Mesenchymal stem cell (in vitro differentiated cells and primary cell): ENCODE results near the gene TTC21A.

Experiments
- DNase-seq: peaks from one replicate; pipeline ENCODE4 v3.0.0-alpha.2; 2013
- H2AFZ ChIP-seq: one replicate; pipeline ENCODE4 v1.6.1; 2013; ENCODE audit warnings: low read depth, mild to moderate bottlenecking, control low read depth, inconsistent platforms, low read length, moderate library complexity
- H2AK5ac ChIP-seq: 2 replicates; pipeline ENCODE4 v1.6.1; 2013; ENCODE audit warnings: low read length, moderate library complexity, mild to moderate bottlenecking, inconsistent platforms; ENCODE audit not compliant: severe bottlenecking
- H2BK120ac ChIP-seq: one replicate; pipeline ENCODE4 v1.6.1; 2013; ENCODE audit warnings: low read depth, mild to moderate bottlenecking, inconsistent platforms, low read length, moderate library complexity
- H2BK12ac ChIP-seq, 2 experiments: one replicate each; pipeline ENCODE4 v1.6.1; 2013; ENCODE audit warnings: inconsistent platforms in 2 of 2, low read length in 2 of 2, mild to moderate bottlenecking in 2 of 2, moderate library complexity in 2 of 2, control low read depth in 1 of 2
- H2BK15ac ChIP-seq: one replicate; pipeline ENCODE4 v1.6.1; 2013; ENCODE audit warnings: mild to moderate bottlenecking, low read depth, inconsistent platforms; ENCODE audit not compliant: poor library complexity, severe bottlenecking
- H2BK5ac ChIP-seq: 2 replicates; pipeline ENCODE4 v1.6.1; 2013; ENCODE audit warnings: low read depth, mild to moderate bottlenecking, low read length, control low read depth, inconsistent platforms; ENCODE audit not compliant: poor library complexity, severe bottlenecking
- H3K14ac ChIP-seq, 2 experiments: one replicate each; pipeline ENCODE4 v1.6.1; 2013; ENCODE audit warnings: inconsistent platforms in 2 of 2, low read length in 2 of 2, control low read depth in 1 of 2, mild to moderate bottlenecking in 1 of 2, moderate library complexity in 1 of 2
- H3K18ac ChIP-seq, 2 experiments: one replicate each; pipeline ENCODE4 v1.6.1; 2013; ENCODE audit warnings: inconsistent platforms in 2 of 2, low read length in 2 of 2, control low read depth in 1 of 2, low read depth in 1 of 2, mild to moderate bottlenecking in 1 of 2
- H3K23ac ChIP-seq, 2 experiments: one replicate each; pipeline ENCODE4 v1.6.1; 2013; ENCODE audit warnings: inconsistent platforms in 2 of 2, low read length in 2 of 2, mild to moderate bottlenecking in 2 of 2, moderate library complexity in 2 of 2, control low read depth in 1 of 2
- H3K27ac ChIP-seq: 2 replicates; pipeline ENCODE4 v1.5.1; 2013; ENCODE audit warnings: mild to moderate bottlenecking, moderate library complexity, low read length, control low read depth, inconsistent platforms; ENCODE audit not compliant: poor library complexity, severe bottlenecking
- H3K27me3 ChIP-seq, 2 experiments: 2 replicates each; pipeline versions ENCODE4 v1.6.1 to v1.7.0; 2013; ENCODE audit warnings: low read length in 2 of 2, mild to moderate bottlenecking in 2 of 2, moderate library complexity in 2 of 2, control low read depth in 1 of 2, inconsistent platforms in 1 of 2; ENCODE audit not compliant: control insufficient read depth in 1 of 2, insufficient read depth in 1 of 2
- H3K36me3 ChIP-seq, 2 experiments: 2 replicates each; pipeline versions ENCODE4 v1.6.1 to v1.7.0; 2013; ENCODE audit warnings: low read length in 2 of 2, control low read depth in 1 of 2, inconsistent platforms in 1 of 2, low read depth in 1 of 2, mild to moderate bottlenecking in 1 of 2; ENCODE audit not compliant: insufficient read depth in 2 of 2, control insufficient read depth in 1 of 2
- H3K4ac ChIP-seq, 2 experiments: one replicate each; pipeline ENCODE4 v1.6.1; 2013; ENCODE audit warnings: inconsistent platforms in 2 of 2, low read length in 2 of 2, mild to moderate bottlenecking in 2 of 2, moderate library complexity in 2 of 2, control low read depth in 1 of 2, low read depth in 1 of 2
- H3K4me1 ChIP-seq: 2 replicates; pipeline ENCODE4 v1.6.1; 2013; ENCODE audit warnings: low read depth, low read length, control low read depth; ENCODE audit not compliant: control insufficient read depth, insufficient read depth
- H3K4me2 ChIP-seq: 2 replicates; pipeline ENCODE4 v1.6.1; 2013; ENCODE audit warnings: low read length, mild to moderate bottlenecking, inconsistent platforms; ENCODE audit not compliant: poor library complexity, severe bottlenecking
- H3K4me3 ChIP-seq, 2 experiments: 2 replicates each; pipeline versions ENCODE4 v1.5.1 to v1.7.0; 2013; ENCODE audit warnings: low read length in 2 of 2, mild to moderate bottlenecking in 2 of 2, control low read depth in 1 of 2, low read depth in 1 of 2; ENCODE audit not compliant: insufficient read depth in 1 of 2
- H3K79me1 ChIP-seq: replicated peaks from 2 replicates; pipeline ENCODE4 v1.6.1; 2013; ENCODE audit warnings: mild to moderate bottlenecking, control low read depth, low read length, inconsistent platforms; ENCODE audit not compliant: poor library complexity, severe bottlenecking
- H3K9ac ChIP-seq: 2 replicates; pipeline ENCODE4 v1.7.0; 2013; ENCODE audit warnings: mild to moderate bottlenecking, low read length, moderate library complexity
- H3K9me3 ChIP-seq: 2 replicates; pipeline ENCODE4 v1.7.0; 2013; ENCODE audit warnings: mild to moderate bottlenecking, low read length; ENCODE audit not compliant: control insufficient read depth
- H4K8ac ChIP-seq: one replicate; pipeline ENCODE4 v1.6.1; 2013; ENCODE audit warnings: inconsistent platforms, mild to moderate bottlenecking, low read length, moderate library complexity
- H4K91ac ChIP-seq: one replicate; pipeline ENCODE4 v1.6.1; 2013; ENCODE audit warnings: mild to moderate bottlenecking, low read length, inconsistent platforms
- WGBS: methylation state at CpG from one replicate; pipeline ENCODE4 v1.1.7; 2013; ENCODE audit warnings: mixed read lengths; 5-methylcytosine and 5-hydroxymethylcytosine counted together

The TTC21A gene

DNA sequence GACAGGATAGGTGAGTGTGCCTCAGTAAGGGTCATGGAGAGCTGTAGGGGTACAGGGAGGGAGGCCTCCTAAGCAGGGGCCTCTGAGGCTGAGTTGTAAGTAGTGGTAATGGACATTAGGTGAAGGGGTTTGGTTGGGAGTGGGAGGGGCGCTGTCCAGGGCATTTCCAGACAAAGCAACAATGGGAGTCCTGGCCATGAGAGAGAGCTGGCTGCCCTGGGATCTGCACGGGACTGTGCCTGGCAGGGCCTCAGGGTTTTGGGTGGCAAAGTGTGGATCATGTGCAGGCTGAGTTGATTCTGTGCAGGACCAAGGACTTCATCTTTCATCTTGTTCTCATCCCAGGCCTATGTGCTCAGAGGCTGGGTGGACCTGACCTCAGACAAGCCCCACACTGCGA, 4.6 kb downstream of the TTC21A start:
- DNase-seq, result no peak
- H3K79me1 ChIP-seq, result no peaks in the 10 kb centered on the region
- H3K4me1 ChIP-seq, result peaks cover 2% of the 10 kb centered on the region
- no peaks in the 10 kb centered on the region for H3K27me3 ChIP-seq
- no peak overlapping the region for H4K8ac ChIP-seq
- H2AK5ac ChIP-seq, result no peak overlapping the region
- no peak overlapping the region for H2BK5ac ChIP-seq
- no peak overlapping the region for H3K4me2 ChIP-seq
- H3K14ac ChIP-seq, result no peak overlapping the region
- no peak overlapping the region for H2BK120ac ChIP-seq
- H3K4me3 ChIP-seq, result no peak overlapping the region
- no peak overlapping the region for H3K9ac ChIP-seq
- H3K27ac ChIP-seq, result no peak overlapping the region
- peaks cover 10 to 34% of the 10 kb centered on the region in 2 experiments for H3K36me3 ChIP-seq
- H2BK12ac ChIP-seq, result no peak overlapping the region
- H3K9me3 ChIP-seq, result no peaks in the 10 kb centered on the region
- H4K91ac ChIP-seq, result no peak overlapping the region
- no peak overlapping the region for H3K4ac ChIP-seq
- H2AFZ ChIP-seq, result no peak overlapping the region
- H3K18ac ChIP-seq, result no peak overlapping the region
- no peak overlapping the region for H3K23ac ChIP-seq
- 79% methylated on average over 3 of the region's 3 CpGs for WGBS
- H2BK15ac ChIP-seq, result no peak overlapping the region

DNA sequence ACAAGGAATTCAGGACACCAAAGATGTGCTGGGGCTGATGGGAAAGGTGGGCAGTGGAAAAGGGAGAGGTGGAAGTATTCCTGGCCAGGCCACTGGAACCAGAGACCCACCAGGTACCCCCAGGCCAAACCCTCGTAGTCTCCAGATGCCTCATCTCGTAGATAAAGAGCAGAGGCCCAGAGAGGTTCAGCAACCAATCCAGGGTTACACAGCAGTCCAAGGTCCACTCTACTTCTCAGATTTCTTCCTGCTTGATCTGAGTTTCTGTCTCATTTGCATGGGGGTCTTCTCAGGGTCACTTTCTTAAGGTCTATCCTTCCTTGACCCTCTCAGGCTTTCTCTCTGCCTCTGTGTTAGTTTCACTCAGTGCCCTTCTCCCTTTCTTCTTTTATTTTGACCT, 5.1 kb downstream of the TTC21A start:
- no peak overlapping the region for H2BK120ac ChIP-seq
- H3K27ac ChIP-seq, result no peak overlapping the region
- no peaks in the 10 kb centered on the region for H3K9me3 ChIP-seq
- H2BK15ac ChIP-seq, result no peak overlapping the region
- no peak overlapping the region for H3K23ac ChIP-seq
- H3K9ac ChIP-seq, result no peak overlapping the region
- H3K36me3 ChIP-seq, result peaks cover 10 to 34% of the 10 kb centered on the region in 2 experiments
- H2AFZ ChIP-seq, result no peak overlapping the region
- H3K4ac ChIP-seq, result no peak overlapping the region
- 65% methylated on average over 2 of the region's 2 CpGs for WGBS
- H3K4me2 ChIP-seq, result no peak overlapping the region
- DNase-seq, result no peak
- no peaks in the 10 kb centered on the region for H3K27me3 ChIP-seq
- no peaks in the 10 kb centered on the region for H3K79me1 ChIP-seq
- H3K4me1 ChIP-seq, result peaks cover 2% of the 10 kb centered on the region
- no peak overlapping the region for H4K91ac ChIP-seq
- no peak overlapping the region for H2AK5ac ChIP-seq
- H2BK5ac ChIP-seq, result no peak overlapping the region
- H4K8ac ChIP-seq, result no peak overlapping the region
- H3K18ac ChIP-seq, result no peak overlapping the region
- H3K4me3 ChIP-seq, result no peak overlapping the region
- no peak overlapping the region for H2BK12ac ChIP-seq
- no peak overlapping the region for H3K14ac ChIP-seq

DNA sequence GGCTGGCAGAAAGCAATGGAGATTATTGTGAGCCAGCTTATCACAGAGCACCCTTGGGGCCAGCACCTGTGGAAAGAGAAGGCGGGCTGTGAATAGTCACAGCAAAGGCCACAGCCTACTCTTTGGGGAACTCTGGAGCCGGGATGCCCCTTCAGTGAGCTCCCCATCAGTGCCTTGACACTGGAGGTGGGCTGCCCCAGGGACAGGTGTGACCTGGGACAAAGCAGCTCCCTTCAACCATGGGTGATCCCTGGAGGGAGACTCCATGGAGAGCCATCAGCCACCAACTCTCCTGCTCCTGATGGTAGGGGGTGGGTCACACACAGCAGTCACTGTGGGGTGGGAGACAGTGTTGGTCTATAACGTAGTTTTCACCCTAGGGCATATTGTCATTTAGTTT, 5.8 kb downstream of the TTC21A start:
- Histone ChIP-seq H3K79me1 (no peaks in the 10 kb centered on the region), H3K27me3 (no peaks in the 10 kb centered on the region), H3K4me1 (peaks cover under 1% of the 10 kb centered on the region), H2BK120ac (no peak overlapping the region), H2AFZ (no peak overlapping the region), H2AK5ac (no peak overlapping the region), H4K8ac (no peak overlapping the region), H2BK5ac (no peak overlapping the region), H3K18ac (no peak overlapping the region), H3K9ac (no peak overlapping the region), H2BK12ac (no peak overlapping the region), H3K36me3 (peaks cover 10 to 41% of the 10 kb centered on the region in 2 experiments), H4K91ac (no peak overlapping the region), H3K27ac (no peak overlapping the region), H2BK15ac (no peak overlapping the region), H3K14ac (no peak overlapping the region), H3K4me2 (no peak overlapping the region), H3K4me3 (no peak overlapping the region), H3K4ac (no peak overlapping the region), H3K9me3 (no peaks in the 10 kb centered on the region), H3K23ac (no peak overlapping the region)
- WGBS, result 84% methylated on average over 2 of the region's 3 CpGs
- DNase-seq, result no peak

DNA sequence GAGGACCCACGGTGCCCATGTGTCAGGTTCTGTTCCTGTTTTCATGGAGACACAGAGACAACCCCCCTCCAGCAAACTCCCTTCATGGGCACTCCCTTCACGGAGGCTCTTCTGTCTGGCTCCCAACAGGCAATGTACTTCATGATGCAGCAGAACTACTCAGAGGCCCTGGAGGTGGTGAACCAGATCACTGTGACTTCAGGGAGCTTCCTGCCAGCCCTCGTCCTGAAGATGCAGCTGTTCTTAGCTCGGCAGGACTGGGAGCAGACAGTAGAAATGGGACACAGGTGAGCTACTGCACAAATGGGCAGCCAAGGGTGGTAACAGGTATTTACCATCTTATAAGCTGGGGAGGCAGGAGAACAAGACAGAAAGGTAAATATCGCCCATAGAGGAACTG, 7.0 kb downstream of the TTC21A start:
- Histone ChIP-seq H3K27ac (no peak overlapping the region), H3K9me3 (no peaks in the 10 kb centered on the region), H2BK12ac (no peak overlapping the region), H2AK5ac (no peak overlapping the region), H3K4me3 (no peak overlapping the region), H4K8ac (no peak overlapping the region), H3K4ac (no peak overlapping the region), H3K14ac (no peak overlapping the region), H3K79me1 (no peaks in the 10 kb centered on the region), H3K18ac (no peak overlapping the region), H3K9ac (no peak overlapping the region), H3K4me1 (no peaks in the 10 kb centered on the region), H3K27me3 (no peaks in the 10 kb centered on the region), H3K23ac (no peak overlapping the region), H2BK120ac (no peak overlapping the region), H4K91ac (no peak overlapping the region), H3K36me3 (peaks cover 10 to 52% of the 10 kb centered on the region in 2 experiments), H2AFZ (no peak overlapping the region), H3K4me2 (no peak overlapping the region), H2BK5ac (no peak overlapping the region), H2BK15ac (no peak overlapping the region)
- WGBS, result 72% methylated on average over 5 of the region's 5 CpGs
- DNase-seq, result no peak
